Activated T-helper 2 cell treated with anti-CD3 and anti-CD28 coated beads, Interferon-gamma antibody, Interleukin-2, Interleukin-4, amounts not matched to agents 10 μg/mL and 5 μg/mL and 100 μg/mL, durations not matched to agents 14 hours and 24 hours and 36 hours (primary cell): Measurements from ENCODE around the gene ATXN7. TPM values are rescaled to one million over a fixed set of nuclear protein-coding genes. Genes with fewer than 3 reads are reported as not detected.

Experiments
- DNase-seq: peaks from one replicate; pipeline ENCODE4 v3.0.0; 2021; ENCODE audit warnings: low spot score
- H3K27ac Mint-ChIP-seq: one replicate; pipeline ENCODE4 v1.8.0; 2021; ENCODE audit warnings: mixed read lengths
- H3K27me3 Mint-ChIP-seq: one replicate; pipeline ENCODE4 v1.8.0; 2021; ENCODE audit warnings: low read depth, mixed read lengths
- H3K36me3 Mint-ChIP-seq: one replicate; pipeline ENCODE4 v1.8.0; 2021; ENCODE audit warnings: low read depth, mixed read lengths
- H3K4me1 Mint-ChIP-seq: one replicate; pipeline ENCODE4 v1.8.0; 2021; ENCODE audit warnings: low read depth, mixed read lengths
- H3K4me3 Mint-ChIP-seq: one replicate; pipeline ENCODE4 v1.8.0; 2021; ENCODE audit warnings: low read depth, mild to moderate bottlenecking, moderate library complexity, mixed read lengths
- H3K9me3 Mint-ChIP-seq: one replicate; pipeline ENCODE4 v1.8.0; 2021; ENCODE audit warnings: mixed read lengths
- intact Hi-C: fragments of 100-400 bp; cut with micrococcal nuclease; formaldehyde crosslinking; loops from one replicate; pipeline ENCODE4 v1.15.1; 2023
- total RNA-seq: library from RNA; stranded (reverse); gene quantifications from 2 replicates; pipeline ENCODE4 v1.2.3, GENCODE V29; 2022

ATXN7 gene
- total RNA-seq, 1 donor from 2014 or later = 42.8 TPM

GRCh38 chr3:64049832-64050231 lies 186.2 kb downstream of the ATXN7 start:
- no peaks in the 10 kb centered on the region for H3K36me3 Mint-ChIP-seq
- H3K27me3 Mint-ChIP-seq = peaks cover 5% of the 10 kb centered on the region
- H3K4me3 Mint-ChIP-seq = no peak overlapping the region
- H3K27ac Mint-ChIP-seq = no peak overlapping the region
- H3K9me3 Mint-ChIP-seq = no peaks in the 10 kb centered on the region
- peaks cover 14% of the 10 kb centered on the region for H3K4me1 Mint-ChIP-seq
- no peak for DNase-seq
- intact Hi-C loops = loop anchor here (10.0 kb wide), 1 partner anchor 105 kb away; no protein-coding TSS in a partner anchor

Other genes starting within 250 kb of the ATXN7 start
- gene SNTN, start 211.2 kb upstream of the ATXN7 start, total RNA-seq = not detected in 2 replicates
- gene C3orf49, start 44.6 kb upstream of the ATXN7 start, total RNA-seq = not detected in 2 replicates
- gene THOC7, start 62 bp upstream of the ATXN7 start, total RNA-seq = 103 and 107 TPM in 2 replicates
- gene SCAANT1, start 48.5 kb downstream of the ATXN7 start, total RNA-seq = 1.8 TPM in 1 of 2 replicates, not detected in the other
- 125 and 131 TPM in 2 replicates for gene PSMD6, start 159.6 kb downstream of the ATXN7 start, total RNA-seq